Activated naive CD8-positive, alpha-beta T cell treated with anti-CD3 and anti-CD28 coated beads for 36 hours (primary cell): ENCODE data around the gene MAPK9. TPM values are rescaled to one million over a fixed set of nuclear protein-coding genes. Genes with fewer than 3 reads are reported as not detected.

ENCODE experiments used
- DNase-seq: peaks from one replicate; pipeline ENCODE4 v3.0.0; 2021
- H3K27ac Mint-ChIP-seq: one replicate; pipeline ENCODE4 v1.8.0; 2022; ENCODE audit warnings: mild to moderate bottlenecking, moderate library complexity, mixed read lengths
- H3K27me3 Mint-ChIP-seq: one replicate; pipeline ENCODE4 v1.8.0; 2022; ENCODE audit warnings: mild to moderate bottlenecking, mixed read lengths
- H3K36me3 Mint-ChIP-seq: one replicate; pipeline ENCODE4 v1.8.0; 2021; ENCODE audit warnings: mild to moderate bottlenecking, mixed read lengths
- H3K4me1 Mint-ChIP-seq: one replicate; pipeline ENCODE4 v1.8.0; 2021; ENCODE audit warnings: mixed read lengths
- H3K4me3 Mint-ChIP-seq: one replicate; pipeline ENCODE4 v1.8.0; 2022; ENCODE audit warnings: mild to moderate bottlenecking, moderate library complexity, mixed read lengths
- H3K9me3 Mint-ChIP-seq: one replicate; pipeline ENCODE4 v1.8.0; 2022; ENCODE audit warnings: mixed read lengths
- total RNA-seq, 2 experiments: library from RNA; stranded (reverse); gene quantifications; one replicate each; pipeline ENCODE4 v1.2.3, GENCODE V29; 2021

The MAPK9 gene
- 10 to 100 TPM; 39.5 to 39.7 TPM for total RNA-seq

- Mint-ChIP-seq H3K4me3 (peak within 1 kb of the TSS; percentile 91), H3K9me3 (no peaks in the 10 kb centered on the region), H3K36me3 (peaks cover 5% of the 10 kb centered on the region), H3K27ac (peak within 1 kb of the TSS; percentile 94), H3K27me3 (no peaks in the 10 kb centered on the region), H3K4me1 (peaks cover 35% of the 10 kb centered on the region)
- peak; percentile 90 for DNase-seq
Measured at GRCh38 chr5:180291943-180292831, at the start of gene MAPK9. MAPK9 (minus strand) TSS chr5:180292083; CDS start chr5:180280561, 11,522 bp downstream.

DNA sequence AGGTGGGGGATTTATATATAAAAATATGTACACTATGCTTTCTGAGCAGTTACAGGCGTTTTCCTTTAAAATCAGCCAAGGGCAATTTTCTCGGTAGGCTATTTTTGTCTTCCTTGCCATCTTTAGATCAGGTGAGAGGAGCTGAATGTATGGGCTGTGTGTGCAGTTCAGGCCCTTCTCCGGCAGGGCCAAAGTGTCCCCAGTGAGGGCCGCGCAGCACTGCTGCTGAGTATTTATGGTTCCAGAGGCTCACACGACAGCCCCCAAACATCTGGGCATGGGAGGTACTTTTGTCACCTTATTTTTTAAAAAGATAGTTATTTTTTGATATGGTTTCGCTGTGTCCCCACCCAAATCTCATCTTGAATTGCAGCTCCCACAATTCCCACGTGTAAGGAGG is 49.7 kb upstream of the MAPK9 start:
- Mint-ChIP-seq H3K27me3 (peaks cover 18% of the 10 kb centered on the region), H3K4me1 (no peaks in the 10 kb centered on the region), H3K4me3 (no peak overlapping the region), H3K9me3 (no peaks in the 10 kb centered on the region), H3K36me3 (no peaks in the 10 kb centered on the region), H3K27ac (no peak overlapping the region)
- no peak for DNase-seq

DNA sequence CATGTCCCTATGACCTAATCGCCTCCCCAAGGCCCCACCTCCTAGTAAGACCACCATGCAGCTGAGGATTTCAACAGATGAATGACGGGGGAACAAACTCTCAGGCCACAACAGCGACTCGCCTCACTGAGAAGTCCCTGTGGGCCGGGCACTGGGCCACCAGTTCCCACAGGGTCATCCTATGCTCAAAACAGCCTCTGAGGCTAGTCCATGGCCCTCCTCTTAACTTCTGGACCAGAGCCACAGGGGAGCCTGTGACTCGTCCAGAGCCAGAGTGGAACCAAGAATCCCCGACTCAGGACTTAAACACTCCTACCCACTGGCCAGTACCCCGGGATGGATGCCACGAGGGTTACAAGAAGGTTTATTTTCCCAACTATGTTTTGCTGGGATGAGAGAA is 49.0 kb upstream of the MAPK9 start:
- peaks cover 15% of the 10 kb centered on the region for H3K27me3 Mint-ChIP-seq
- H3K4me3 Mint-ChIP-seq = no peak overlapping the region
- H3K4me1 Mint-ChIP-seq = no peaks in the 10 kb centered on the region
- H3K9me3 Mint-ChIP-seq = no peaks in the 10 kb centered on the region
- no peak for DNase-seq
- H3K27ac Mint-ChIP-seq = no peak overlapping the region
- no peaks in the 10 kb centered on the region for H3K36me3 Mint-ChIP-seq

GRCh38 chr5:180339583-180340183 is 47.8 kb upstream of the MAPK9 start:
- H3K4me3 Mint-ChIP-seq = no peak overlapping the region
- peaks cover 15% of the 10 kb centered on the region for H3K27me3 Mint-ChIP-seq
- H3K9me3 Mint-ChIP-seq = no peaks in the 10 kb centered on the region
- no peaks in the 10 kb centered on the region for H3K4me1 Mint-ChIP-seq
- no peaks in the 10 kb centered on the region for H3K36me3 Mint-ChIP-seq
- no peak overlapping the region for H3K27ac Mint-ChIP-seq
- no peak for DNase-seq

DNA sequence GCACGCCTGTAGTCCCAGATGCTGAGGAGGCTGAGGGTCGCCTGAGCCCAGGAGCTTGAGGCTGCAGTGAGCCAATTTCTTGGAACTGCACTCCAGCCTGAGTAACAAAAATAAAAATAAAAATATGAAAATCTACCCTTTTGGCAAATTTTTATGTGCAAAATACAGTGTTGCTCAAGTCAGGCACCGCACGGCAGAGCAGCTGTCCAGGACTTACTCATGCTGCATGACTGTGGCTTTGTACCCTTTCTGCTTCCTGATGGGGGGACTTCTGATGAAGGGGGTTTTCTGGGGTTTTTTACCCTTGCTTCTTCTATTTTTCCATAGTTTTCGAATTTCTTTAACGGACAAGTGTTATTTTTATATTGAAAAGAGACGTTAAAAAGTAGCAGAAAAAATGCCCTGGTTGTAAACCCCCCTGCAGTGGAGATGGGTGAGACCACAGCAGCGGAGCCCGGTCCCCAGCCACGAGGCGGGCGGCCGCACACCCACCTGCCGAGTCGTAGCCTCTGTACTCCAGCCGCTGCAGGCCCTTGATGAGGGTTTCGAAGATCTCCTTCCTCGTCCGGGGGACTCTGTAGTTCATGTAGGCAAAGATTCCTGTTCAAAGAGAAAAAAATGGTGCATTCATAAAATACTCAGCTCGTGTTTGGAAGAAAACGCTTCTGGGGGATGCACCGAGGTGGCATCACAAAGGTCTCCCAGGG is 46.3 kb upstream of the MAPK9 start:
- no peaks in the 10 kb centered on the region for H3K4me1 Mint-ChIP-seq

DNA sequence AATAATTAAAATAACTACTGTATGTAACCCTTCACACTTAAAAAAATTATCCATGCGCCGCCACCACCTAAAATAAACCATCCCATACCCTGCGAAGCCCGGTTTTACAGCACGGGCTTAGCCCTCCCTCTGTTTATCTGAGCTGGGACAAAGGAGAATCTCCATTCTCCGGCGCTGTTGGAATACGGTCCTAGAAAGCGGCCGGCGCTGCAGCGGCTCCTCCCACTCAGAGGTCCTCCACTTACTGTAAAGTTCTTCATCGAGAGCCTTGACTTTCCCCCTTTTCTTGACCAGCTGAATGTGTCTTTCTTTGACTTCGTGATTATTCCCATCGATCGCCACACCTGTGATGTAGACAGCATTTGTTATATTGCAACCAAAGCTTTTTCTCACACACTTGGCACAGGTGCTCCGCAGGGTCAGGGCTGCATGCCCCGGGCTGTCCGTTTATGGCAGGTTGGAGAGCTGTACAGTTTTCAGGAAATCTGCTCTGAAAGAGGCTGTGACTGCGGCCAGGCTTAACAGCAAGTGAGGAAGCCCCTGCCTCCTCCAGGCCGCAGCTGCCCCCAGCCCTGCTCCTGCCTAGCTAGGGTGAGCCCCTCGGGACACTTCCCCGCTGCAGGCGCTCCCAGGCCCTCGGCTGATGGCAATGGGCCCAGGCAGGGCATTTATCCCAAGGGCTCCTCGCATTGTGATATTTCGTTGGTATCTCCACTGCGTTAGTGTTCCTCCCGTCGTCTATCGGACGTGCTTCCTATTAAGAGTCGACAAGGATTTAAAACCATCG is 44.5 kb upstream of the MAPK9 start:
- Mint-ChIP-seq H3K4me3 (no peak overlapping the region), H3K27ac (no peak overlapping the region), H3K9me3 (no peaks in the 10 kb centered on the region), H3K36me3 (no peaks in the 10 kb centered on the region), H3K27me3 (peaks cover 24% of the 10 kb centered on the region), H3K4me1 (no peaks in the 10 kb centered on the region)
- DNase-seq = no peak

More for the DNA sequence above, 46.3 kb upstream of the MAPK9 start:
- H3K36me3 Mint-ChIP-seq = no peaks in the 10 kb centered on the region
- H3K9me3 Mint-ChIP-seq = no peaks in the 10 kb centered on the region
- H3K27ac Mint-ChIP-seq = no peak overlapping the region
- H3K27me3 Mint-ChIP-seq = peaks cover 17% of the 10 kb centered on the region
- no peak overlapping the region for H3K4me3 Mint-ChIP-seq
- no peak for DNase-seq

DNA sequence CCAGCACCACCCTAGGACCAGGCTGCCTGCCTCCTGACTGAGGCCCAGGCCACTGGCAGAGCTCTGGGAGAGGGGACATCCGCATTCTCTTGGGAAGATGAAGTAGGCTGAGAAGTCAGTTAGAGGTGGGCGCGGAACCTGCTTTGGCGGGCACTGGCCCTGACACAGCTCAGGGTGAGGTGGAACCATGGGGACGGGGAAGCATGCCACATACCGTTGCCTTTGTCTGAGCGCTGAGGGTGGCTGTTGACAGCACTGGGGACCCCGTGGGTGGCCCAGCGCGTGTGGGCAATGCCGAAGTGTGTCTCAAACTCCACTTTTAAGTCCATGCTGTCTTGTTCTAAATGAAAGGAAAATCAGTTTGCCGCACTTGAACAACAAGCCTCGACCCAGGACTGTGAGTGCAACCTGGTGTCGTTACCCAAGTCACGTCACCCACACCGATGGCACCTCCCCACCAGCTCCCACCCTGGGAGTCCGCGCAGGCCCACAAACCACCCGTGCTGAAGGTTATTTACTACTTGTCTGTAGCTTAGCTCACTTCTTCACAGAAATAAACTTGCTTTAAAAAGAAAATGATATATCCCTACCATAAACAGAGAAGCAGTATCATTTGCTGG is 43.8 kb upstream of the MAPK9 start:
- Mint-ChIP-seq H3K27me3 (peaks cover 28% of the 10 kb centered on the region), H3K4me3 (no peak overlapping the region), H3K27ac (no peak overlapping the region), H3K9me3 (no peaks in the 10 kb centered on the region), H3K4me1 (no peaks in the 10 kb centered on the region), H3K36me3 (no peaks in the 10 kb centered on the region)
- no peak for DNase-seq

DNA sequence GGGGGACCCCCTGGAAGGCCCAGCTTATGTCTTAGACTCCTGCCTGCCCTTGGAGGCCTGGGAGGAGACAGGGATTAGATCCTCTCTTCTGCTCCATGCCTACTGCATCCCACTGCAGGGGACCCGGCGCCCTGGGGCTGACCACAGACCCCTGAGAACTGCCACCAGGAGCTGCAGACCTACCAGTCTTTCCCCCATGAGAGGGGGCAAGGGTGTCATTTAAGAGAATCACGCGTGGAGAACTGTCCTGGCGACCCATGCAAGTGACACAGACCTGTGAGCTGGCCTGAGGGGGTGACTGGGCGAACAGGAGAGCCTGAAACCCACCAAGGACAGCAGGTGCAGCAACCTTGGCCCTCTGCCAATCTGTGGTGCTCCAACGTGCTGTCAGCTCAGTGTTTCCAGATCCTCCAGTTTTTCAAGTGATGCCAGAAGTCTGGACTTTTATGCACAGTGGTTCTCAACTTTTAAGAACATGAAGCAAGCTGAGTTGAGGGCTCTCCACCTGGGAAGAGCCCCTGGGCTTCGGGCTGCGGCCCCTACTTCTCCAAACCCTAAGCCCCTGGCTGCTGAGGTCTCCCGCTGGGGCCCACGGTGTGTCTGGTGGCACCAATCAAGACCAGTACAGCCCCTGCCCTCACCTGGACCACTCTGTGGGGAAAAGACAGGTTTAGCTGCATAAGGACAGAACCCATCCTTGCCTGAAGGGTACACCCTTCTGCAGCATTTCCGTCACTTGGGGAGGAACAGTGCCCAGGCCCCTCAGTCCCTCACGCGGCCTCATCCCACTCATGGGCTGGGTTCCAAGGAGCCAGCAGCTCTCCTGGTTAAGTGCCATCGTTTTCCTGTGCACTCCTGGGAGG is 43.1 kb upstream of the MAPK9 start:
- no peak overlapping the region for H3K27ac Mint-ChIP-seq
- H3K9me3 Mint-ChIP-seq = no peaks in the 10 kb centered on the region
- H3K4me1 Mint-ChIP-seq = no peaks in the 10 kb centered on the region
- no peak for DNase-seq
- peaks cover 29% of the 10 kb centered on the region for H3K27me3 Mint-ChIP-seq
- no peak overlapping the region for H3K4me3 Mint-ChIP-seq
- no peaks in the 10 kb centered on the region for H3K36me3 Mint-ChIP-seq

- H3K9me3 Mint-ChIP-seq = no peaks in the 10 kb centered on the region
- H3K27me3 Mint-ChIP-seq = peaks cover 29% of the 10 kb centered on the region
- H3K27ac Mint-ChIP-seq = no peak overlapping the region
- H3K4me3 Mint-ChIP-seq = no peak overlapping the region
- no peaks in the 10 kb centered on the region for H3K36me3 Mint-ChIP-seq
- DNase-seq = no peak
- H3K4me1 Mint-ChIP-seq = no peaks in the 10 kb centered on the region
Measured at GRCh38 chr5:180334176-180334575, 42.3 kb upstream of the MAPK9 start.

DNA sequence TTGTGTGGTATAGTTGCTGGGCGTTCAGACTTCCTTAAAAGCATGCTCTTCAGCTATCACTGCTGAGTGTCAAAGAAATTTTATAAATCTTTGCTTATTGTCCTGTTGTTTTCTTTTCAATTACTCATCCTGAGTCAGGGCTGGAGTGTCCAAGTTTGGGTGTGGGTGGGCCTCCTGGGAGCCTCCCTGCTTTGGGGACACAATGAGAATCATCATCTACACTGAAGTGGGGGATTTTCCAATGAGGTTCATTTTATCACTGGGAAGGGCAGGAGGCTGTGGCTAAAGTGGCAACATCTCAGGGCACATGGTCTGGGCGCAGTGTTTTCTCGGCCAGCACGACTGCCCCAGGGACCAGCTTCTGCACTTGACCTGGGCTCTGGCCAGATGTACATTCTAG is 41.8 kb upstream of the MAPK9 start:
- Mint-ChIP-seq H3K4me3 (no peak overlapping the region), H3K4me1 (no peaks in the 10 kb centered on the region), H3K27ac (no peak overlapping the region), H3K9me3 (no peaks in the 10 kb centered on the region), H3K27me3 (peaks cover 29% of the 10 kb centered on the region), H3K36me3 (no peaks in the 10 kb centered on the region)
- no peak for DNase-seq

GRCh38 chr5:180332861-180333260 is 41.0 kb upstream of the MAPK9 start:
- no peak overlapping the region for H3K4me3 Mint-ChIP-seq
- H3K36me3 Mint-ChIP-seq = no peaks in the 10 kb centered on the region
- no peaks in the 10 kb centered on the region for H3K9me3 Mint-ChIP-seq
- H3K27me3 Mint-ChIP-seq = peaks cover 29% of the 10 kb centered on the region
- no peak overlapping the region for H3K27ac Mint-ChIP-seq
- no peaks in the 10 kb centered on the region for H3K4me1 Mint-ChIP-seq
- DNase-seq = no peak

- H3K4me3 Mint-ChIP-seq = no peak overlapping the region
- DNase-seq = no peak
- H3K36me3 Mint-ChIP-seq = no peaks in the 10 kb centered on the region
- peaks cover 29% of the 10 kb centered on the region for H3K27me3 Mint-ChIP-seq
- no peak overlapping the region for H3K27ac Mint-ChIP-seq
- no peaks in the 10 kb centered on the region for H3K9me3 Mint-ChIP-seq
- H3K4me1 Mint-ChIP-seq = no peaks in the 10 kb centered on the region
Measured at GRCh38 chr5:180332051-180332517, 40.2 kb upstream of the MAPK9 start.

- H3K4me1 Mint-ChIP-seq = no peaks in the 10 kb centered on the region
- no peaks in the 10 kb centered on the region for H3K36me3 Mint-ChIP-seq
- no peak for DNase-seq
- no peaks in the 10 kb centered on the region for H3K9me3 Mint-ChIP-seq
- H3K27ac Mint-ChIP-seq = no peak overlapping the region
- no peak overlapping the region for H3K4me3 Mint-ChIP-seq
- H3K27me3 Mint-ChIP-seq = peaks cover 29% of the 10 kb centered on the region
Measured at GRCh38 chr5:180331647-180331950, 39.7 kb upstream of the MAPK9 start.
